Effector CD4-positive, alpha-beta T cell (primary cell): ENCODE measurements around the gene GRIP2.

Source experiments
- DNase-seq: peaks from one replicate; pipeline ENCODE4 v3.0.0-alpha.2; 2020

The GRIP2 gene

GRCh38 chr3:14450506-14450905 lies 89.6 kb downstream of the GRIP2 start:
- DNase-seq: no peak

DNA sequence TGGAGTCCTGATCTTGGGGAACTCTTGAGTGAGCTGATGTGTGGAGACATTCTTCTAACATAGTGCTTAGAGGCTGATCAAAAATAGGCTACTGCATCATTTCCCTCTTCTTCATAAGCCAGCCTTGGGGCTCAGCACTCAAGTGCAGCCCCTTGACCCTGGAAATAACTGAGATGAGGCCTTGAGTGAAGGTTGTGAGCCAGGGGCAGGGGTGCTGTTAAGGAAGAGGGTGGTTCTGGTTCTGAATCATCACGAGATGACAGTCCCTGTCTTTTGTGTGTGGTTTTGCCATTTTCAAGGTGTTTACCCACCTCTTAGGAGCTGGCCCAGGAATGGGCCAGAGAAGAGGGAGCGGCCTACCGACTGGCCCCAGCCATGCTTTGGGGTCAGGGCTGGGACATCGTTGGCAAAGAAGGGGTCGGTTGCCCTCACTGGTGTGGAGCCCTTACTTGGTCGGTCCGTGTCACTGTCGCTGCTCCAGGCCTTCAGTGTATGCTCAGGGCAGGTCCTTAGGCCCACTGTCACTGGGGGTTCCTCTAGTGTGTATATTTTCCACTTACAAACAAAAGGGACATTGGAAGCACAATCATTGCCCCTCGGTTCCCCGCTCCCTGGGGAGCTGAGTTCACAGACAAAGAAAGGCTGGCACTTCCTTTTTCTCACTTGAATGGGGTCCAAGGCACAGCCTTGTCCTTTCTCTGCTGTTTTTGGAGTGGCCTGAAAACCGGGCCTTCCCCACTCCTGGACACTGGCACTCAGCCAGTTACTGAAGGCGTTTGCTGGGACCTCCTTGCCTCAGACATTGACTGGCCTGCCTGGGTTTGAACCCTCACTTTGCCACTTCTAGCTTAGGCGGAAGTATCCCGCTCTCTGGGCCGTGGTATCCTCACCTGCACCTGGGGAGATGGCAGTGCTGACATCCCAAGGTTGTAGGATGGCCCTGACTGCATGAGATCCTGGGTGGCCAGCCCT lies 91.1 kb downstream of the GRIP2 start:
- no peak for DNase-seq

DNA sequence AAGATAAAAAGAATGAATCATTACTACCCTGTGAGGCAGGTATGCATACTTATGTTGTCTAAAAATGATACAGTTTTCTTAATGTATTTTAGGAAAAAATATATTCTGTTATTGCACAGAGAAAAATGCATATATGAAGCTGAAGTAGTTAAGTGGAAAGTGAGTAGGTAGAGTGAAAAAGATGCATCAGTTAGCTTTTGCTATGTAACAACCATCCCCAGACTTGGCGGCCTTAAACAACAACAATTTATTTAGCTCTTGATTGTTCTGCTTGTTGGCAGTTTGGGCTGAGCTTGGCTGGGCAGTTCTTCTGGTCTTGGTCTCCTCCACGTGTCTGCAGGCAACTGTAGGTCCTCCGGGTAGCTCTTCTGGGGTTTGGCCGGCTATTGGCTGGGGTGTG lies 92.1 kb downstream of the GRIP2 start:
- DNase-seq: no peak

- no peak for DNase-seq
Measured at GRCh38 chr3:14446988-14447570, 93.1 kb downstream of the GRIP2 start.

DNA sequence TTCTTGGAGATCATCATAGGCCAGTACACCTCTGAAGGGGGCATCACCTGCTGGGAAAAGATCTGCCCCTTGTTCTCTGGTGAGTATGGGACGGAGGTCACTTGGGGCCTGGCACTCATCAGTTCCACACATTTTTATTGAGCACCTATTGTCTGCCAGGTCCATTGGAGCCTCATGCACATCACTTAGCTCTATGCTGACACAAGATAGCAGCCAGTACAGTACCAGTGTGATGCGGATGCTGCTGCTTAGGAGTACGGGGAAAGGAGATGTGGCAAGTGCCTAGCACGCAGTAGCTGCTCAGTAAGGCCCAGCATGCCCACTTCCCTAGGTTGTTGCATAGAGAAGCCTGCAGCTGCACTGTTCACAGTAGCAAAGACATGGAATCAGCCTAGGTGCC lies 94.4 kb downstream of the GRIP2 start:
- DNase-seq: no peak

DNA sequence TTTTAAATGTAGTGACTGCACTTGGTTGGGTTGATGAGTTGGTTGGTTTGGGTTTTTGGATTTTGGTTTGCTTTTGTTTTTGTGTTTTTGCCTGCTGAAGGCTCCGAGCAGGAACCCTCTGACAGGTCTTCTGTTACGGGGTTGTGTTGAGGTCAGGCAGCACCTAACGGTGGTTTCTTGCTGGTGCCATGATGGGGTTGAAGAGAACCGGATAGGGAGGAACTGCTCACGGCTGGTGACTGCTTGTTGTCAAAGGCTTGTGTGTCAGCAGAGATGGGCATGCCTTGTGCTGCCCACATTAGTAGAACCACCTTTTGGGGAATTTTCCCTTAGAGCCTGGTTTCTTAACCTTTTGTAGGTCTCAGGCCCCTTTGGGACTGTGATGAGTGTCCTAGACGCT lies 95.8 kb downstream of the GRIP2 start:
- DNase-seq: no peak

DNA sequence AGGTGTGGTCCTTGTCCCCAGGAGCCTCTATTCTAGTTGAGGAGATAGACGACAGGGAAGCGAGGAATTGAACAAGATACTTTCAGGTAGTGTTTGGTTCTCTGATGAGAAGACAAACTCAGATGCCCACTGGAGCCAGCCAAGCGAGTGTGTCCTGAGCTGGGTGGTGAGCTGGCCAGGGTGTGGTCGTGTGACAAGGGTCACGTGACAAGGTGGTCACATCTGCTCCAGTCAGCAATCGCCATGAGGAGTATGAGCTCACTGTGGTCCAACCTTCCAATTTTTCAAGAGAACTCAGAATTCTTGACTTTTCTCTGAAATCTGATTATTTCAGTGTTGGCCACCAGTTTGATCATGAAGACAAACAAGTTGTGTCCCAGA lies 98.2 kb downstream of the GRIP2 start:
- DNase-seq: no peak

DNA sequence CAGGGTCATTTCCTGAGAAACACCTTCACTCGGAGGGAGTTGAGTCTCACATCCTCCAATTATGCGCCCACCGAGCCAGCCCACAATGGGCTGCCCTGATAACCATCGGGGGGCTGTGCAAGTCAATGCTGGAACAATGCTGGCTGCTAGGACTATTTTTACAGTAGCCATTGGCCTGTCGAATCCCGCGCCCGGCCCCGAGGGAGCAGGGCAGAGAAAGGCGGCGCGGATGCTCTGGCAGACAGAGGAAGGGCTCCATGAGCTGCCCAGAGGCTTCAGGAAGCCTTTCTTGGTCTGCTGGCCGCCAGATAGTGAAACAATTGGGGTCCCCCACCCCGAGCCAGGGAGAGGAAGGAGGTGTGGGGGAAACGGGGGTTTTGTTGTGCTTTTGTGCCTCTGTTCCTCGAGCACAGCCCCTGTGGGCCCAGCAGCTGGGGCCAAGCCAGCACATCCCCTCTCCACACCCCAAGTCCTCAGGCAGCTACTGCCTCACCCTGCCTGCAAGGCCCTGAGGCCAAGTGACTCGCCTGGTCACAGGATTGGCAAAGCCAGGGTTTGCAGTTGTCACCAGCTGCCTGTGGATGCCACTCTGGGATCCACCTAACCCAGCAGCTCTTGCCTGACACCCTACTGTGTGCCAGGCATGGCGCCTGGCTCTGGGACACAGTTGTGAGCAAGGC lies 98.8 kb downstream of the GRIP2 start:
- no peak for DNase-seq

GRCh38 chr3:14440531-14441239 lies 99.5 kb downstream of the GRIP2 start:
- no peak for DNase-seq

DNA sequence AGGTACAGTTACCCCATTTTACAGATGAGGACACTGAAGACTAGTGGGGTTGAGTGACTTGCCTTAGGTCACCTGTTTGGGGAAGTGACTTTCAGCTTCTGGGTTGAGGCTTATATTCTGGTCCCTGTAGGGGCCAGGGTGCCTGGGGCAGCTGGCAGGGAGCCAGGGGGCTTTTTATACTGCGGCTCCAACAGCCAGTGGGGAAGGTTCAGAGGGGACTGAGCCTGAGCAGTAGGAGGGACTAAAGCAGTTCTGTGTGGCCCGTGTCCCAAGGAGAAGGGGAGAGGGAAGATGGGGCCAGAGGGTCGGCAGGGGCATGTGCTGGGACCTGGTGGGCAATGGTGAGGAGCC lies 100.0 kb downstream of the GRIP2 start:
- no peak for DNase-seq

DNA sequence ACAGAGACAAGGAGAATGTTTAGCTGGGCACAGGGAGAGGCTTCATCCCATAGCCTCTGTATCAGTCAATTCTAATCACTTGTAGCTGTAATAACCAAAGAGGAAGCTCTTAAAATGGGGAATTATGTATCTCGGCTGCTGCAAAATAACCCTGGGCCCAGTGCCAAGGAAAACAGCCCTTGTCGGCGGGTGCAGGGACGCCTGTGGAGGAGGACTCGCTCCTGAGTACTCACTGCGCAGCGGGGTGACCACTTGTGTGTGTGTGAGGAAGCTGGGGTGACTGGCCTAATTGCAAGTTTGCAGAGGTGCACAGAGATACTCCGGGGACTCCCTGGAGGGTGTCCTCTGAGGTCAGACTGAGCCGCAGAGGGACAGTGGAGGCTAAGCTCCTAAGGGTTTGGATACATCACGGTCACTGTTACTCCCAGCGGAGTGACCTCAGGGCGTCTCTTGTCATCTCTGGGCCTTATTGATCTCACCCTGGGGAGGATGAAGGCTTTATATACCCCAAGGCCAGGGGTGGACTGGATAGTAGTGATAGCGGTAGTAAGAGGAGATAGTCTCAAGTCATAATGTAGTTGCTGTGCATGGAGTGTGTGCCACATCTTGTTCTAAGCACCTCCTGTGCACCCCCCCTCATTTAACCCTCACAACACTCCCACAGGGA lies 100.5 kb downstream of the GRIP2 start:
- DNase-seq: no peak
